Activated CD4-positive, CD25-positive, alpha-beta regulatory T cell (primary cell): Measurements from ENCODE around the gene ELFN2.
"Not testable (repeated sequence)": the region's sequence is repeated elsewhere in the genome, so short reads cannot be mapped to it uniquely, and the experiment has no call there.

Source experiments
- DNase-seq, 4 experiments: peaks; one replicate each; lab custom pipeline; 2025; lab: John Stamatoyannopoulos, UW

The ELFN2 gene

GRCh38 chr22:37410174-37411055 is 16.9 kb downstream of the ELFN2 start:
- DNase-seq: no peak

- DNase-seq: no peak
Measured at GRCh38 chr22:37409459-37410050, 17.7 kb downstream of the ELFN2 start.

- no peak for DNase-seq
Measured at GRCh38 chr22:37409031-37409430, 18.2 kb downstream of the ELFN2 start.

GRCh38 chr22:37407856-37408255 is 19.4 kb downstream of the ELFN2 start:
- no peak for DNase-seq

- no peak for DNase-seq
Measured at GRCh38 chr22:37406441-37407235, 20.6 kb downstream of the ELFN2 start.

GRCh38 chr22:37404091-37404490 is 23.2 kb downstream of the ELFN2 start:
- no peak for DNase-seq

- DNase-seq: no peak
Measured at GRCh38 chr22:37403267-37403960, 23.9 kb downstream of the ELFN2 start.

- no peak for DNase-seq
Measured at GRCh38 chr22:37402184-37402506, 25.1 kb downstream of the ELFN2 start.

- no peak for DNase-seq
Measured at GRCh38 chr22:37401401-37402183, 25.7 kb downstream of the ELFN2 start.

GRCh38 chr22:37400719-37401118 is 26.6 kb downstream of the ELFN2 start:
- DNase-seq: no peak

- DNase-seq: not testable (repeated sequence)
Measured at GRCh38 chr22:37399457-37399856, 27.8 kb downstream of the ELFN2 start.

GRCh38 chr22:37397226-37397625 is 30.1 kb downstream of the ELFN2 start:
- DNase-seq: no peak

- DNase-seq: no peak
Measured at GRCh38 chr22:37396488-37397084, 30.7 kb downstream of the ELFN2 start.

- no peak for DNase-seq
Measured at GRCh38 chr22:37394341-37394740, 32.9 kb downstream of the ELFN2 start.

GRCh38 chr22:37393746-37394145 is 33.5 kb downstream of the ELFN2 start:
- no peak for DNase-seq

- no peak for DNase-seq
Measured at GRCh38 chr22:37392721-37393328, 34.5 kb downstream of the ELFN2 start.

GRCh38 chr22:37391702-37392101 is 35.6 kb downstream of the ELFN2 start:
- no peak for DNase-seq

- DNase-seq: no peak
Measured at GRCh38 chr22:37390075-37390474, 37.2 kb downstream of the ELFN2 start.

- no peak for DNase-seq
Measured at GRCh38 chr22:37388538-37388937, 38.7 kb downstream of the ELFN2 start.

GRCh38 chr22:37387793-37388192 is 39.5 kb downstream of the ELFN2 start:
- DNase-seq: no peak

- DNase-seq: no peak
Measured at GRCh38 chr22:37386441-37386840, 40.8 kb downstream of the ELFN2 start.
